HEK293T (cell line): Measurements from ENCODE around the gene MIEN1.

Source experiments
- ARNT ChIP-seq: fragments of 450-650 bp; IDR thresholded peaks from 2 replicates; pipeline ENCODE4 v1.6.1; 2017; ENCODE audit warnings: mild to moderate bottlenecking
- BHLHE40 ChIP-seq: fragments of 450-650 bp; IDR thresholded peaks from 2 replicates; pipeline ENCODE4 v1.6.1; 2016; ENCODE audit warnings: mild to moderate bottlenecking, moderate library complexity, borderline replicate concordance
- FOXA1 ChIP-seq: fragments of 450-650 bp; IDR thresholded peaks from 2 replicates; pipeline ENCODE4 v1.6.1; 2016; ENCODE audit warnings: mild to moderate bottlenecking
- FOXM1 ChIP-seq: fragments of 450-650 bp; IDR thresholded peaks from 2 replicates; pipeline ENCODE4 v1.6.1; 2017; ENCODE audit warnings: mild to moderate bottlenecking, borderline replicate concordance
- NFRKB ChIP-seq: fragments of 450-650 bp; IDR thresholded peaks from 2 replicates; pipeline ENCODE4 v1.6.1; 2016; ENCODE audit warnings: mild to moderate bottlenecking, moderate library complexity
- PKNOX1 ChIP-seq: fragments of 450-650 bp; IDR thresholded peaks from 2 replicates; pipeline ENCODE4 v1.6.1; 2016
- SP1 ChIP-seq: fragments of 450-650 bp; IDR thresholded peaks from 2 replicates; pipeline ENCODE4 v1.6.1; 2017
- SUZ12 ChIP-seq: fragments of 450-650 bp; IDR thresholded peaks from 2 replicates; pipeline ENCODE4 v1.6.1; 2016; ENCODE audit warnings: mild to moderate bottlenecking
- ZNF384 ChIP-seq: fragments of 450-650 bp; IDR thresholded peaks from 2 replicates; pipeline ENCODE4 v1.6.1; 2016

GRCh38 chr17:39740357-39741111 lies 10.2 kb upstream of the MIEN1 start:
- no peak for TF ChIP-seq SP1
- TF ChIP-seq FOXA1: no peak
- no peak for TF ChIP-seq PKNOX1
- no peak for TF ChIP-seq SUZ12
- no peak for TF ChIP-seq FOXM1
- TF ChIP-seq NFRKB: no peak
- no peak for TF ChIP-seq BHLHE40
- no peak for TF ChIP-seq ZNF384
- no peak for TF ChIP-seq ARNT
